Subcutaneous adipose tissue (tissue), 4 donors: Measurements from ENCODE around the gene GAK. TPM values are rescaled to one million over a fixed set of nuclear protein-coding genes. Genes with fewer than 3 reads are reported as not detected.

ENCODE experiments used
- total RNA-seq, 4 donors: library from RNA; depleted of rRNA; stranded (reverse); fragments of >200 nt; gene quantifications; one replicate each; pipeline ENCODE4 v1.1.0, GENCODE V29; 2016
- TF ChIP-seq, protein P1 (sequence below): fragments of 450-650 bp; IDR thresholded peaks from one replicate; pipeline ENCODE4 v1.5.1; 2016; ENCODE audit warnings: low read depth, mild to moderate bottlenecking, control low read depth, antibody characterized with exemption, moderate library complexity

The GAK gene
- total RNA-seq, 4 donors from 2014 or later = 37.3 to 124 (median 58.7) TPM

DNA sequence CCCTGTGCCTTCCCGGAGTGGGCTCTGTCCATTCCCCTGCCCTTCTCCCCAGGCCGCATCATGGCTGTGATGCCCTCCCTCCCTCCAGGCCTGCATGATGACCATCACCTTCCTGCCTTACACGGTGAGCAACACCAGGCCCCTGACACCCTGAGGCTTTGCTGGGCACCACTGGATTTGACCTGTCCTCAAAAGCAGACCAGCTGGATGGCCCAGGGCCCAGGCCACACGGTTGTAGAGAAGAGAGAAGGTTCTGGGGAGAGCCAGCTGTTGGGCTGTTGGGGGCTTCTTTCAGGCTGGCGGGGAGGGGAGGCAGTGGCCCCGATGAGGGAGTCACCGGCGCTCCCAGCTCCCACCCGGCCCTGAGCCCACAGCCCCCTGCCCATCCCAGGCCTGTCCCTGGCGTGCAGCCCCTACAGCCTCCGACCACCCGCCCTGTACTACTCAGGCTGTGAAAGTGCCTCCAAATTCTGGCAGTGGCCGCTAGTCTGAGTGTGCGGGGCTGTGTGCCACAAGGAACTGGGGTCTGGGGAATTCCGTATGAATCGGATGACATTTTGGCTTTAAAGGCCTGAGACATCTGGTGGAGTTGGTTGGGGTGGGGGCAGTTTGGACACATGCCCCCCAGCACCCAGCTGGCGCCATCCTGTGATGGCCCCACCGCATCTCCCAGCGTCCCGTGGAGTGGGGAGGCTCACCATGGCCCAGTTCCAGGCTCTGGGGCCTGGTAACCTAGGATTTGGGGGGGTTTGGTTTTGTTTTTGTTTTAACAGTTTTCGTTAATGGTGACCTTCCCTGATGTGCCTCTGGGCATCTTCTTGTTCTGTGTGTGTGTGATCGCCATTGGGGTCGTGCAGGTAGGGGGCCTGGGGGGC, 19.7 kb upstream of the GAK start:
- TF ChIP-seq, protein P1, sequence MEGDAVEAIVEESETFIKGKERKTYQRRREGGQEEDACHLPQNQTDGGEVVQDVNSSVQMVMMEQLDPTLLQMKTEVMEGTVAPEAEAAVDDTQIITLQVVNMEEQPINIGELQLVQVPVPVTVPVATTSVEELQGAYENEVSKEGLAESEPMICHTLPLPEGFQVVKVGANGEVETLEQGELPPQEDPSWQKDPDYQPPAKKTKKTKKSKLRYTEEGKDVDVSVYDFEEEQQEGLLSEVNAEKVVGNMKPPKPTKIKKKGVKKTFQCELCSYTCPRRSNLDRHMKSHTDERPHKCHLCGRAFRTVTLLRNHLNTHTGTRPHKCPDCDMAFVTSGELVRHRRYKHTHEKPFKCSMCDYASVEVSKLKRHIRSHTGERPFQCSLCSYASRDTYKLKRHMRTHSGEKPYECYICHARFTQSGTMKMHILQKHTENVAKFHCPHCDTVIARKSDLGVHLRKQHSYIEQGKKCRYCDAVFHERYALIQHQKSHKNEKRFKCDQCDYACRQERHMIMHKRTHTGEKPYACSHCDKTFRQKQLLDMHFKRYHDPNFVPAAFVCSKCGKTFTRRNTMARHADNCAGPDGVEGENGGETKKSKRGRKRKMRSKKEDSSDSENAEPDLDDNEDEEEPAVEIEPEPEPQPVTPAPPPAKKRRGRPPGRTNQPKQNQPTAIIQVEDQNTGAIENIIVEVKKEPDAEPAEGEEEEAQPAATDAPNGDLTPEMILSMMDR = no peak

DNA sequence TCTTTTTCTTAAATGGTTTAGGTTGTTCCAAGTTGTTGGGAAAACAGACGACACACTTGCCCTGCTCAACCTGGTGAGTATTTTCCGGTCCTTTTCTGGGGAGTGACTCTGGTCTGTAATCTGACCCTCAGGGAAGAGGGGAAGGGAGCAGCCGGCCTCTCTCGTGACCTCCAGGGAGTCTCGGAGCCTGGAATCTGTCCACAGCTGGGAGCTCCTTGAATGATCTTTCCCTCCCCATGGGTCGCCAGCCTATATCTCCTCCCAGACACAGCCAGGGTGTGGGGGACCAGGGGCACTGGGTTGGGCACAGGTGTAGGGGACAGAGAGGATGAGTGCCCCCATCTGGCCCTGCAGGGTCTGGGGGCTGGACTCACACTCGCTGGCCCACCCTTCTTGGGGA, 19.1 kb upstream of the GAK start:
- TF ChIP-seq, protein P1 = no peak

DNA sequence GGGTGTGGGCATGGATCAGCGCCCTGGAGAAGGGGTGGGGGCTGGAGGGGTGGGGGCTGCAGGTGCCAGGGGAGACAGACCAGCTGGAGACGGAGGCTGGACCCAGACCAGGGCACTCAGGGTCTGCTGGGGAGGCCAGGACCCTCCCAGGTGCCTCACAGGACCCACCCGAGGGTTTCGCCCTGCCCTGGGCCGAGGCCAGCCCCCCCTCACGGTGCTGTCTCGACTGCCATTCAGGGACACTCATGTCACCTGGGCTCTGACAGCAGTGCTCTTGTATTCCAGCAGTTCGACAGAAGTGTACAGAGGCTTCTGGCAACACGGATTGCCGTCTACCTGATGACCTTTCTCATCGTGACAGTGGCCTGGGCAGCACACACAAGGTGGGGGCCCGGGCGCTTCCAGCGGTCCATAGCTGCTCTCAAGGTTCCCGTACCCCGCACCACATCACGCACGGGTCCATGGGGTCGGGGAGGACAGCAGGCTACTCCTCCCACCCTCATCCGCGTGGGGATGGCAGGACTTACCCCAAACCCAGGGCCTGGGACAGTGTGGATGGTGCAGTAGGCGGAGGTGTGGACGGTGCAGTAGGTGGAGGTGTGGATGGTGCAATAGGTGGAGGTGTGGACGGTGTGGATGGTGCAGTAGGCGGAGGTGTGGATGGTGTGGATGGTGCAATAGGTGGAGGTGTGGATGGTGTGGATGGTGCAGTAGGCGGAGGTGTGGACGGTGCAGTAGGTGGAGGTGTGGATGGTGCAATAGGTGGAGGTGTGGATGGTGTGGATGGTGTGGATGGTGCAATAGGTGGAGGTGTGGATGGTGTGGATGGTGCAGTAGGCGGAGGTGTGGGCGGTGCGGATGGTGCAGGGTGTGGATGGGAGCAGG, 18.3 kb upstream of the GAK start:
- TF ChIP-seq, protein P1 = no peak

DNA sequence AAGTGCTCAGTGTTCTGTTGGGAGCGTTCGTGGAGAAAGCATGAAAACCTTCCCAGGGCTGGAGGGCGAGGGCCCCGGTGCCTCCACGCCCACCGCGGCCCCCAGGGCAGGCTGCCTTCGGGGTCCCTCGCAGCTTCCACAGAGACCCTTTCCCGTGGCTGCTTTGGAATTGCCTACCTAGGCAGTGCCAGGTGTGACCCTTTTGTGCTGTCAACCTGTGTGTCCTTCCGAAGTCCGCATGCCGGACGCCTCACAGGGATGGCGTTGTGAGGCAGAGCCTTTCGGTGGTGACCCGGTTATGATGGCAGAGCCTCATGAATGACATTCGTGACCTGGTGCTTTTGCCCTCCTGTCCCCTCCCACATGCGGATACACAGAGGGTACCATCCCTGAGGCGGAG, 17.5 kb upstream of the GAK start:
- TF ChIP-seq, protein P1 = no peak

DNA sequence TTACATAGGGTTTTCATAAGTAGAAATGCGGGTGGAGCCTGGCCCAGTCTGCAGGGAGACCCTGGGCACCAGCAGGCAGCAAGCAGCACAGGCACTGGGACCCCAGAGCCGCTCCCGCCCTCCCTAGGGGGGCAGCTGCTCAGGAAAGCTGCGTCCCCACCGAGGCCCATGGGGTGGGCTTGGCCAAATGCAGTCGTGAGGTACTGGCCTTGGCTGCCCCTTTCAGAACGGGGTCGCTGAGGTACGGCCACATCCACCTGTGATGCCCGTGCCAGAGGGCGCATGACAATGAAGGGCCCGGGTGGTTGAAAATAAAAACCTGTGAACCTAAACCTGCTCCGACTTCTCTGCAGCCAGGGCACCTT, 16.8 kb upstream of the GAK start:
- TF ChIP-seq, protein P1 = no peak

DNA sequence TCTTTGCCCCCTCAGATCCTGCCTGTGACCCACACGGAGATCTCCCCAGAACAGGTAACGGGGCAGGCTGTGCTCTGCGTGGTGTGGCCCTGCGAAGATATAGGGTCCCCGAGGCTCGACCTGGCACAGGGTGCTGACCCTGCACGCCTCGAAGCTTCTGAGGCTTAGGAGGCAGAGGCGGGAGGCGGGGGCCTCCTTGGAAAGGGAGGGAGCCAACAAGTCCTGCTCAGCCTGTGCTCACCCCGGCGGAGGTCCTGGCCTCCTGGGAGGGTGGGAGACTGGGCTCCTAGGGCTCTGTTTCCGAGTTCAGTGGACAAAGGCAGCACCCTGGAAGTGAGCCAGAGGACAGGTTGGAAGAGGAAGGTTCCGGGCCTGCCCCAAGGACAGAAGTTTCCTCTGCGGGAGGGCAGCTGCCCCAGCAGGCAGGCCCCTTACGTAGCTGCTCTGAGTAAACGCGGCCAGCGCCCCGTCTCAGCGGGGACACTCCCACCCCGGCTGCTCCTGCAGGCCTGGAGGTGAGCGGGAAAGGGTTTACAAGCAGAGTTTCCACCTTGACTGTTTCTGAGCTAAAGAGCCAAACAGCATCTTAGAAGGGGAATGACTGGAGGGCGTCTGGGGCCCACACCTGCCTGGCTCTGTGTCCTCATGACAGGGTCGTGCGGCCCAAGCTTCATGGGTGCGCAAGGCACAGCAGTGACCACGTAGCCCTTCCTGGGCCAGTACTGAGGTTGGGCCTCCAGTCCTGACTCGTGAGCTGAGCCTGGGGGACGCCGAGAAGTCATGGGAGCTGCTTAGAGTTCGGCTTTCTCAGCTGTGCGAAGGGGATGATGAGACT, 16.2 kb upstream of the GAK start:
- TF ChIP-seq, protein P1 = no peak
